ENCODE data around the gene SPACA4.

SPACA4 gene

GRCh38 chr19:48646722-48647216, 40.2 kb downstream of the SPACA4 start:
- DNase-seq (ENCODE audit: low read depth in 2 of 3, low spot score in 1 of 3) = no peak

- DNase-seq (ENCODE audit: low read depth in 2 of 3, low spot score in 1 of 3) = no peak
Measured at GRCh38 chr19:48648134-48648533, 41.6 kb downstream of the SPACA4 start.

DNA sequence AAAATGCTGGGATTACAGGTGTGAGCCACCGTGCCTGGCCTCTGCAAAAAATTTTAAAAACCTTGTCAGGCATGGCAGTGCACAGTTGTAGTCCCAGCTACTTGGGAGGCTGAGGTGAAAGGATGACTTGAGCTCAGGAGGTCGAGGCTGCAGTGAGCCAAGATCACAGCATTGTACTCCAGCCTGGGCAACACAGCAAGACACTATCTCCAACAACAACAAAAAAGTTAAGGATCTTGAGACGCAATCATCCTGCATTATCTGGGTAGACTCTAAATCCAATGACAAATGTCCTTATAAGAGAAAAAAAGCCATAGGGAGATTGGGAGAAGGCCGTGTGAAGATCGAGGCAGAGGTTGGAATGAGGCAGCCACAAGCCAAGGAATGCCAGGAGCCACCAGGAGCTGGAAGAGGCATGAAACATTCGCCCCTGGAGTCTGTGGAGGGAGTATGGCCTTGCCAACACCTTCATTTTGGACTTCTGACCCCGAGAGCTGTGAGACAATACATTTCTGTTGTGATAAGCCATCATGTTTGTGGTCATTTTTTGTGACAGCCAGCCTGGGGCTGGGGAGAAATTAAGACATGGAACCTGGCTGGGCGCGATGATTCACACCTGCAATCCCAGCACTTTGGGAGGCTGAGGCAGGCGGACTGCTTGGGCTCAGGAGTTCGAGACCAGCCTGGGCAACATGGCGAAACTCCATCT, 44.6 kb downstream of the SPACA4 start:
- no peak for DNase-seq (ENCODE audit: low read depth in 2 of 3, low spot score in 1 of 3)

GRCh38 chr19:48651683-48652048, 45.1 kb downstream of the SPACA4 start:
- DNase-seq (ENCODE audit: low read depth in 2 of 3, low spot score in 1 of 3) = no peak

GRCh38 chr19:48654299-48655059, 47.9 kb downstream of the SPACA4 start:
- DNase-seq (ENCODE audit: low read depth in 2 of 3, low spot score in 1 of 3) = no peak

DNA sequence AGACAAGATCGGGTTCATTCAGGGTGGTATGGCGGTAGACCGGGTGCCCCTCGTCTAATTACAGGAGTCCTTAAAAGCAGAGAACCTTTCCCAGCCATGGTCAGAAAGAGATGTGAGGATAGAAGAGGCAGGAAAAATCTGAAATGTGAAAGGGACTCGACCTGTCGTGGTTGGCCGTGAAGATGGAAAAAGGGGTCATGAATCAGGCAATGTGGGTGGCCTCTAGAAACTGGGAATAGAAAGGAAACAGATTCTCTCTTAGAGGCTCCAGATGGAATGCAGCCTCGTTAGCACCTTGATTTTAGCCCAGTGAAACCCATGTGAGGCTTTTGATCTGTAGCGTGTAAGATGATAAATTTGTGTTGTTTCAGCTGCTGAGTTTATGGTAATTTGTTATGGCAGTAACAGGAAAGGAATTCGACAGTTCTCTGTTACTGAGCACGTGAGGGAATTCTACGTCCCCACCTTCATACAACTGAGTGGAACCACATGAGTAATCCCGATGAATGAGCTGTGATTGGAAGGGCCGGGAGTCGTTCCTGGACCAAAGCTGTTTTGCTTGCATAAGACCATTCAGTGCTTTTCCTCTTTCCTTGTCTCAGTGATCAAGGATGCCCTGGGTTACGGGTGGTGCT, 50.4 kb downstream of the SPACA4 start:
- DNase-seq (ENCODE audit: low read depth in 2 of 3, low spot score in 1 of 3) = no peak
